GM19372 (cell line): Measurements from ENCODE around the gene RHOC.
"Not testable (repeated sequence)": the region's sequence is repeated elsewhere in the genome, so short reads cannot be mapped to it uniquely, and the experiment has no call there.

Experiments used
- ATAC-seq: cut with Tn5 transposase; IDR thresholded peaks from one replicate; pipeline ENCODE4 v1.9.1; 2021; ENCODE audit warnings: mild to moderate bottlenecking, low read depth, moderate library complexity; ENCODE audit not compliant: unreplicated experiment

Gene RHOC

GRCh38 chr1:112706505-112707220, at the start of gene RHOC:
TSS of gene RHOC (minus strand) at chr1:112707127. CDS start at chr1:112703799, 3,328 bp downstream.
- peak; percentile 63 for ATAC-seq

- ATAC-seq: no peak
Measured at GRCh38 chr1:112754116-112754628, 47.2 kb upstream of the RHOC start.

GRCh38 chr1:112748396-112748795, 41.5 kb upstream of the RHOC start:
- no peak for ATAC-seq

- ATAC-seq: no peak
Measured at GRCh38 chr1:112744009-112744578, 37.2 kb upstream of the RHOC start.

GRCh38 chr1:112743174-112744008, 36.5 kb upstream of the RHOC start:
- no peak for ATAC-seq

- ATAC-seq: no peak
Measured at GRCh38 chr1:112737573-112737972, 30.6 kb upstream of the RHOC start.

GRCh38 chr1:112735752-112736151, 28.8 kb upstream of the RHOC start:
- no peak for ATAC-seq

GRCh38 chr1:112731451-112731850, 24.5 kb upstream of the RHOC start:
- no peak for ATAC-seq

GRCh38 chr1:112729909-112730308, 23.0 kb upstream of the RHOC start:
- ATAC-seq: no peak

- not testable (repeated sequence) for ATAC-seq
Measured at GRCh38 chr1:112729011-112729410, 22.1 kb upstream of the RHOC start.

GRCh38 chr1:112728306-112728971, 21.5 kb upstream of the RHOC start:
- not testable (repeated sequence) for ATAC-seq

- no peak for ATAC-seq
Measured at GRCh38 chr1:112727716-112728115, 20.8 kb upstream of the RHOC start.

GRCh38 chr1:112724240-112724639, 17.3 kb upstream of the RHOC start:
- ATAC-seq: not testable (repeated sequence)

GRCh38 chr1:112723511-112723839, 16.5 kb upstream of the RHOC start:
- ATAC-seq: no peak

GRCh38 chr1:112722601-112723510, 15.9 kb upstream of the RHOC start:
- no peak for ATAC-seq

GRCh38 chr1:112721966-112722524, 15.1 kb upstream of the RHOC start:
- no peak for ATAC-seq

- ATAC-seq: not testable (repeated sequence)
Measured at GRCh38 chr1:112721294-112721693, 14.4 kb upstream of the RHOC start.

GRCh38 chr1:112720800-112721199, 13.9 kb upstream of the RHOC start:
- ATAC-seq: no peak

GRCh38 chr1:112719706-112720105, 12.8 kb upstream of the RHOC start:
- ATAC-seq: no peak
